ENCODE results near the gene TNPO1. TPM values are rescaled to one million over a fixed set of nuclear protein-coding genes. Genes with fewer than 3 reads are reported as not detected.
A peak's percentile ranks its signal among the peaks of the same experiment; 100 is the strongest.

Gene TNPO1
- total RNA-seq, 4 donors from 2014 or later: 73.1 to 241 (median 76.8) TPM

DNA sequence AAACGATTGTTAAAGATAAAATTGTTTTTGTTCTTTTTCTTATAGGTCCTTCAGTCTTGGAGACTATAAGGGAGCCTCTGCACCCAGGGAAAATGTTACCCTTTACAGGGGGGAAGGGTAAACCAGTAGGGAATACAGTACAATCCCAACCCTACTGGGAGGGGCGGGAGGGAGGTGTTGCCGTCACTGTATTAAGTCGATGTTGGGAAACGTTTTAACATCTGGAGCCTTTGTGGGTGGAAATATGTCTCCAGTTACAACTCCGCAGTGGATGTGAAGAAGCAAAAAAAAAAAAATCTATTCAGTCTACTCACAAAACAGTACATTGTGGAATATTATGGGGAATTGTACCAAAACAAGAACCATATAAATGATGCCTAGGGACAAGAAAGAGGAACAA, 92.2 kb downstream of the TNPO1 start:
- Histone ChIP-seq H3K9me3 (no peaks in the 10 kb centered on the region), H3K27me3 (no peaks in the 10 kb centered on the region), H3K4me1 (no peaks in the 10 kb centered on the region), H3K4me3 (no peak overlapping the region), H3K27ac (no peak overlapping the region), H3K36me3 (peaks cover 0 to 54% (median 0%) of the 10 kb centered on the region in 3 donors)
- TF ChIP-seq, protein P1, sequence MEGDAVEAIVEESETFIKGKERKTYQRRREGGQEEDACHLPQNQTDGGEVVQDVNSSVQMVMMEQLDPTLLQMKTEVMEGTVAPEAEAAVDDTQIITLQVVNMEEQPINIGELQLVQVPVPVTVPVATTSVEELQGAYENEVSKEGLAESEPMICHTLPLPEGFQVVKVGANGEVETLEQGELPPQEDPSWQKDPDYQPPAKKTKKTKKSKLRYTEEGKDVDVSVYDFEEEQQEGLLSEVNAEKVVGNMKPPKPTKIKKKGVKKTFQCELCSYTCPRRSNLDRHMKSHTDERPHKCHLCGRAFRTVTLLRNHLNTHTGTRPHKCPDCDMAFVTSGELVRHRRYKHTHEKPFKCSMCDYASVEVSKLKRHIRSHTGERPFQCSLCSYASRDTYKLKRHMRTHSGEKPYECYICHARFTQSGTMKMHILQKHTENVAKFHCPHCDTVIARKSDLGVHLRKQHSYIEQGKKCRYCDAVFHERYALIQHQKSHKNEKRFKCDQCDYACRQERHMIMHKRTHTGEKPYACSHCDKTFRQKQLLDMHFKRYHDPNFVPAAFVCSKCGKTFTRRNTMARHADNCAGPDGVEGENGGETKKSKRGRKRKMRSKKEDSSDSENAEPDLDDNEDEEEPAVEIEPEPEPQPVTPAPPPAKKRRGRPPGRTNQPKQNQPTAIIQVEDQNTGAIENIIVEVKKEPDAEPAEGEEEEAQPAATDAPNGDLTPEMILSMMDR (IDR thresholded peaks at IDR 0.05): no peak
- TF ChIP-seq POLR2A (IDR thresholded peaks at IDR 0.05): no peak
- no peak for DNase-seq

GRCh38 chr5:72917371-72917776, 100.9 kb downstream of the TNPO1 start:
- TF ChIP-seq, protein P1 (IDR thresholded peaks at IDR 0.05): no peak
- TF ChIP-seq POLR2A (IDR thresholded peaks at IDR 0.05): no peak
- Histone ChIP-seq H3K27me3 (no peaks in the 10 kb centered on the region), H3K4me1 (no peaks in the 10 kb centered on the region), H3K4me3 (no peak overlapping the region), H3K9me3 (no peaks in the 10 kb centered on the region), H3K36me3 (no peaks in the 10 kb centered on the region), H3K27ac (no peak overlapping the region)
- DNase-seq: no peak

DNA sequence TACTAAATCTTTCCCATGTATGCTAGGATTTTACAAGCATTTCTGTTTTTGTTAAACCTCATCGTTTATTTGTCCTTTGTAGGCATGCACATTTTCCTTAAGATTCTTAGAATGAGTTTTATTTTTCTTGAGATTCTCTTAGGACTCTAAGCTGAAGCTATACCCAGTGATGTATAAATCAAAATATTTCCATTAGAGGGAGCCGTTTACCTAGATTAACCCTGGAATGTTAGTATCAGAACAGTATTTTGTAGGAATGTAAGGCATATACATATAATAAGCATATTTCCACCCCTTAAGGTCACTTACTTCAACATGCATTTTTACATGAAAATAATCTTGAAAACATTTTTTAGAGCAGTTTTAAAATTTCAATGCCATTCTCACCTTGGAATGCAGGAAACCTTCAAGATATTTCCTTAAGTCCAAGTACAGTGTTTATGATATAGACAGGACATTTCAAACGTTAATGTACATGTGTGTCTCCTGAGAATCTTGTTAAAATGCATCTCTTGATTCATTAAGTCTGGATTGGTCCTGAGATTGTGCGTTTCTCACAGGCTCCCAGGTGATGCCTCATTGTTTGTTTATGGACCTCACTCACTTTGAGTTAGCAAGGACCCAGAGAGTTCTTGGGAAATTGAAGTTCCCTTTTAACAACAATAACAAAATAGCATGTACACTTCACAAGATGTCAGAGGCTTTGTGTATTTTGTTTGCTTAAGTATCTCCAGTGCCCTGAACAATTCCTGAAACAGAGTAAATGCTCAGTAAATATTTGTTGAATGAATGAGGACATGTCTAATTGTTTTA, 104.4 kb downstream of the TNPO1 start:
- Histone ChIP-seq H3K4me3 (no peak overlapping the region), H3K9me3 (no peaks in the 10 kb centered on the region), H3K36me3 (no peaks in the 10 kb centered on the region), H3K4me1 (no peaks in the 10 kb centered on the region), H3K27ac (no peak overlapping the region), H3K27me3 (no peaks in the 10 kb centered on the region)
- no peak for DNase-seq
- TF ChIP-seq, protein P1 (IDR thresholded peaks at IDR 0.05): peak in 3 of 6 experiments; percentile 38 to 58 (median 50)
- TF ChIP-seq POLR2A (IDR thresholded peaks at IDR 0.05): no peak

DNA sequence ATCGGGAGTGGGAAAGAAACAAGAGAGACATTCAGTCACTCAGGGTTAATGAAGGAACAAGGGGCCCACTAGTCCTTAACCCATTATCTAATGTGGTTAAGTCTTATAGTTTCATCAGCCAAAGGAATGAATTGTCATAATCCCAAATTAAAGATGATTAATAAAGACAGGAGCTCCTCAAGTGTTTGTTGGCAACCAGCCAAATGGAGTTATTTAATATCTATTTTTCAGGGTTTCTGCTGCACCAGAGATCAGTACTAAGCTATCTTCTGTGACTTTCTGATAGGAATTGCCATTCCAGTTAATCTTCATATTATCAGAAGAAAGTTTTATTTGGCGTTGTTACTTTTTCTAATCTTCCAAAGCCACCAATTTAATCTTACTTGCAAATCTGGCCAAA, 105.4 kb downstream of the TNPO1 start:
- Histone ChIP-seq H3K36me3 (no peaks in the 10 kb centered on the region), H3K27me3 (no peaks in the 10 kb centered on the region), H3K9me3 (no peaks in the 10 kb centered on the region), H3K27ac (no peak overlapping the region), H3K4me3 (no peak overlapping the region), H3K4me1 (no peaks in the 10 kb centered on the region)
- DNase-seq: no peak
- no peak for TF ChIP-seq POLR2A (IDR thresholded peaks at IDR 0.05)
- TF ChIP-seq, protein P1 (IDR thresholded peaks at IDR 0.05): no peak

DNA sequence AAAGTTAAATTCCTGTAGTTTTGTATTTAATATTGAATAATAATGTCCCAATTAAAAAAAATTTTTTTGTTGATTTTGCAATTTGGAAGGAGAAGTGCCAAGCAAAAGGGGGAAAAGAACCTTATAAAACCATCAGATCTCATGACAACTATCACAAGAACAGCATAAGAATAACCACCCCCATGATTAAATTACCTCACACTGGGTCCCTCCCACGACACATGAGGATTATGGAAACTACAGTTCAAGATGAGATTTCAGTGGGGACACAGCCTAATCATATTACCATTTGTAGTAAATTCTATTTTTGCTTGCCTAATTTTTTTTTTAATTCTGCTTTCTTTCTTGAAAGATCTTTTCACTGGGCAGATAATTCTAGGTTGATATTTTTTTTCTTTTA, 106.0 kb downstream of the TNPO1 start:
- no peaks in the 10 kb centered on the region for H3K36me3 ChIP-seq
- H3K4me1 ChIP-seq: no peaks in the 10 kb centered on the region
- H3K27ac ChIP-seq: no peak overlapping the region
- H3K4me3 ChIP-seq: no peak overlapping the region
- DNase-seq: no peak
- H3K27me3 ChIP-seq: no peaks in the 10 kb centered on the region
- H3K9me3 ChIP-seq: no peaks in the 10 kb centered on the region
- TF ChIP-seq POLR2A (IDR thresholded peaks at IDR 0.05): no peak
- TF ChIP-seq, protein P1 (IDR thresholded peaks at IDR 0.05): no peak
